ENCODE measurements around the gene VSTM2B. TPM values are rescaled to one million over a fixed set of nuclear protein-coding genes. Genes with fewer than 3 reads are reported as not detected.

Gene VSTM2B
- total RNA-seq, 1 experiment from 2014 or later, result not detected

GRCh38 chr19:29541473-29542253 lies 15.9 kb downstream of the VSTM2B start:
- Histone ChIP-seq H3K27ac (no peak overlapping the region), H3K9me3 (ENCODE audit: insufficient read depth, low read depth) (no peaks in the 10 kb centered on the region), H3K79me2 (ENCODE audit: low read depth) (no peaks in the 10 kb centered on the region), H3K9me2 (ENCODE audit: insufficient read depth) (no peaks in the 10 kb centered on the region), H4K20me1 (ENCODE audit: insufficient read depth) (no peaks in the 10 kb centered on the region), H3K27me3 (ENCODE audit: insufficient read depth, low read depth) (peaks cover 68% of the 10 kb centered on the region), H3K4me1 (replicated peaks; ENCODE audit: insufficient read depth) (no peaks in the 10 kb centered on the region), H3F3A (ENCODE audit: insufficient read depth, low read depth) (no peaks in the 10 kb centered on the region), H3K4me3 (no peak overlapping the region), H3K36me3 (ENCODE audit: low read depth) (no peaks in the 10 kb centered on the region), H2AFZ (no peak overlapping the region), H3K4me2 (no peak overlapping the region)
- DNase-seq, result no peak
- ChIA-PET POLR2A (ENCODE audit: unreplicated experiment) (no interaction called here), CTCF (no interaction called here)
- intact Hi-C loops (cut with micrococcal nuclease; ENCODE audit: unreplicated experiment), result no loop called here
- BruUV-seq (replicated peaks), result no TSS peak
- TF ChIP-seq, protein P1, sequence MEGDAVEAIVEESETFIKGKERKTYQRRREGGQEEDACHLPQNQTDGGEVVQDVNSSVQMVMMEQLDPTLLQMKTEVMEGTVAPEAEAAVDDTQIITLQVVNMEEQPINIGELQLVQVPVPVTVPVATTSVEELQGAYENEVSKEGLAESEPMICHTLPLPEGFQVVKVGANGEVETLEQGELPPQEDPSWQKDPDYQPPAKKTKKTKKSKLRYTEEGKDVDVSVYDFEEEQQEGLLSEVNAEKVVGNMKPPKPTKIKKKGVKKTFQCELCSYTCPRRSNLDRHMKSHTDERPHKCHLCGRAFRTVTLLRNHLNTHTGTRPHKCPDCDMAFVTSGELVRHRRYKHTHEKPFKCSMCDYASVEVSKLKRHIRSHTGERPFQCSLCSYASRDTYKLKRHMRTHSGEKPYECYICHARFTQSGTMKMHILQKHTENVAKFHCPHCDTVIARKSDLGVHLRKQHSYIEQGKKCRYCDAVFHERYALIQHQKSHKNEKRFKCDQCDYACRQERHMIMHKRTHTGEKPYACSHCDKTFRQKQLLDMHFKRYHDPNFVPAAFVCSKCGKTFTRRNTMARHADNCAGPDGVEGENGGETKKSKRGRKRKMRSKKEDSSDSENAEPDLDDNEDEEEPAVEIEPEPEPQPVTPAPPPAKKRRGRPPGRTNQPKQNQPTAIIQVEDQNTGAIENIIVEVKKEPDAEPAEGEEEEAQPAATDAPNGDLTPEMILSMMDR (conservative IDR thresholded peaks at IDR 0.05), result no peak
- no peak for TF ChIP-seq EZH2 (IDR thresholded peaks at IDR 0.05; ENCODE audit: low read depth)

DNA sequence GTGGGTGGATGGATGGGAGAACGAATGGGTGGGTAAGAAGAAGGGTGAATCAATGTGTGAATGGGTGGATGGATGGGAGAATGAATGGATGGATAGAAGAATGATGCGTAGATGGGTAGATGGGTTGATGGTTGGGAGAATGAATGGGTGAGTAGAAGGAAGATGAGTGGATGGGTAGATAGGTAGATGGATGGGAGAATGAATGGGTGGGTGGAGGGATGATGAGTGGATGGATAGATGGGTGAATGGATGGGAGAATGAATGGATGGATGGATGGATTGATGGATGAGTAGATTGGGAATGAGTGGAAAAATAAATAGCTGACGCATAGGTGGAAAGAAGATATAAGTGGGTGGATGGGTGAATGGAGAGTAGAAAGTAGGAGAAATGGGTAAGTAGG lies 16.5 kb downstream of the VSTM2B start:
- Histone ChIP-seq H3K36me3 (ENCODE audit: low read depth) (no peaks in the 10 kb centered on the region), H3K9me2 (ENCODE audit: insufficient read depth) (no peaks in the 10 kb centered on the region), H3K4me2 (no peak overlapping the region), H3K27ac (no peak overlapping the region), H2AFZ (no peak overlapping the region), H3K4me3 (no peak overlapping the region), H3K9me3 (ENCODE audit: insufficient read depth, low read depth) (no peaks in the 10 kb centered on the region), H4K20me1 (ENCODE audit: insufficient read depth) (no peaks in the 10 kb centered on the region), H3K27me3 (ENCODE audit: insufficient read depth, low read depth) (peaks cover 68% of the 10 kb centered on the region), H3K79me2 (ENCODE audit: low read depth) (no peaks in the 10 kb centered on the region), H3F3A (ENCODE audit: insufficient read depth, low read depth) (no peaks in the 10 kb centered on the region), H3K4me1 (replicated peaks; ENCODE audit: insufficient read depth) (no peaks in the 10 kb centered on the region)
- TF ChIP-seq, protein P1 (conservative IDR thresholded peaks at IDR 0.05), result no peak
- TF ChIP-seq EZH2 (IDR thresholded peaks at IDR 0.05; ENCODE audit: low read depth), result no peak
- CTCF ChIA-PET, result no interaction called here
- no peak for DNase-seq
- POLR2A ChIA-PET (ENCODE audit: unreplicated experiment), result no interaction called here
- BruUV-seq (replicated peaks), result no TSS peak
- intact Hi-C loops (cut with micrococcal nuclease; ENCODE audit: unreplicated experiment), result no loop called here

GRCh38 chr19:29542776-29543175 lies 17.0 kb downstream of the VSTM2B start:
- peaks cover 67% of the 10 kb centered on the region for H3K27me3 ChIP-seq (ENCODE audit: insufficient read depth, low read depth)
- H3F3A ChIP-seq (ENCODE audit: insufficient read depth, low read depth), result no peaks in the 10 kb centered on the region
- no peaks in the 10 kb centered on the region for H4K20me1 ChIP-seq (ENCODE audit: insufficient read depth)
- intact Hi-C loops (cut with micrococcal nuclease; ENCODE audit: unreplicated experiment), result no loop called here
- no peak overlapping the region for H3K4me3 ChIP-seq
- H3K27ac ChIP-seq, result no peak overlapping the region
- H2AFZ ChIP-seq, result no peak overlapping the region
- no peaks in the 10 kb centered on the region for H3K79me2 ChIP-seq (ENCODE audit: low read depth)
- TF ChIP-seq, protein P1 (conservative IDR thresholded peaks at IDR 0.05), result no peak
- TF ChIP-seq EZH2 (IDR thresholded peaks at IDR 0.05; ENCODE audit: low read depth), result no peak
- H3K9me3 ChIP-seq (ENCODE audit: insufficient read depth, low read depth), result no peaks in the 10 kb centered on the region
- no peaks in the 10 kb centered on the region for H3K36me3 ChIP-seq (ENCODE audit: low read depth)
- H3K9me2 ChIP-seq (ENCODE audit: insufficient read depth), result no peaks in the 10 kb centered on the region
- BruUV-seq (replicated peaks), result no TSS peak
- no peaks in the 10 kb centered on the region for H3K4me1 ChIP-seq (replicated peaks; ENCODE audit: insufficient read depth)
- no peak overlapping the region for H3K4me2 ChIP-seq
- DNase-seq, result no peak
- ChIA-PET POLR2A (ENCODE audit: unreplicated experiment) (no interaction called here), CTCF (no interaction called here)
